K562 (cell line): ENCODE results near the gene NOL8. TPM values are rescaled to one million over a fixed set of nuclear protein-coding genes. Genes with fewer than 3 reads are reported as not detected.

ENCODE experiments used
- ATF3 ChIP-seq, 2 experiments: fragments of 450-650 bp in 1 of 2; sonication (generic) in 1 of 2; formaldehyde crosslinking in 1 of 2; IDR thresholded peaks in 1 of 2; conservative IDR thresholded peaks in 1 of 2; 2 replicates each; pipeline versions ENCODE4 v1.6.1 to v1.8.1; 2016 to 2023; ENCODE audit warnings: mild to moderate bottlenecking in 2 of 2, moderate library complexity in 2 of 2, inconsistent platforms in 1 of 2, missing genetic modification reagents in 1 of 2
- PATZ1 ChIP-seq: fragments of 250-450 bp; sonication (Bioruptor Pico); IDR thresholded peaks from 2 replicates; pipeline ENCODE4 v1.5.0; 2020; ENCODE audit warnings: mild to moderate bottlenecking, borderline replicate concordance
- PBX2 ChIP-seq, 2 experiments: IDR thresholded peaks in 1 of 2; conservative IDR thresholded peaks in 1 of 2; 2 replicates each; pipeline ENCODE4 v1.6.1; 2016; ENCODE audit warnings: low read depth in 2 of 2, mild to moderate bottlenecking in 1 of 2, missing compliant biosample characterization in 1 of 2, missing genetic modification characterization in 1 of 2, moderate library complexity in 1 of 2
- SMC3 ChIP-seq: conservative IDR thresholded peaks from 2 replicates; pipeline ENCODE4 v1.6.1; 2011; ENCODE audit warnings: low read depth, low read length, improper control_type of control experiment; ENCODE audit not compliant: insufficient read depth
- STAT5A ChIP-seq: IDR thresholded peaks from 2 replicates; pipeline ENCODE4 v1.6.1; 2012; ENCODE audit warnings: low read length, inconsistent platforms, borderline replicate concordance
- ZBTB12 ChIP-seq: fragments of 250-450 bp; sonication (Bioruptor Pico); IDR thresholded peaks from 2 replicates; pipeline ENCODE4 v1.4.0; 2020
- ZFP36 ChIP-seq: fragments of 150-350 bp; IDR thresholded peaks from 2 replicates; pipeline ENCODE4 v1.6.1; 2018; ENCODE audit warnings: low read length, low read depth; ENCODE audit not compliant: partially characterized antibody
- polyA plus RNA-seq, 8 experiments: library from polyadenylated mRNA; depleted of rRNA in 4 of 8; stranded (reverse) in 5 of 8; unstranded in 3 of 8; fragments of >200 nt; fragmentation: Nextera tagmentation in 2 of 8; fragmentation: Illumina TruSeq in 1 of 8; extraction: Ambion mirVana in 2 of 8; extraction: Trizol in 1 of 8; gene quantifications; 2 replicates each; pipeline versions ENCODE4 v1.2.1 to v1.2.3, GENCODE V29; 2011 to 2014; ENCODE audit warnings: inconsistent platforms in 1 of 8, missing spikeins in 1 of 8
- total RNA-seq, 7 experiments: library from RNA; depleted of rRNA in 6 of 7; stranded (reverse); fragments of >200 nt in 6 of 7; fragmentation: Illumina TruSeq in 2 of 7; extraction: Trizol in 2 of 7; gene quantifications; 2 replicates each; pipeline versions ENCODE4 v1.2.1 to v1.2.3, GENCODE V29; 2011 to 2021; ENCODE audit warnings: low replicate concordance in 1 of 7

NOL8 gene
- total and polyA plus RNA-seq, 9 of the 15 experiments (the other 6 are each of a cell fraction or from before 2014, with no cell fraction given): 51.3 to 91.5 (median 58.7) TPM

GRCh38 chr9:92292338-92293074, 32.6 kb downstream of the NOL8 start (continued):
- TF ChIP-seq SMC3: no peak
- no peak for TF ChIP-seq ATF3 (IDR thresholded peaks at IDR 0.05)
- no peak for TF ChIP-seq ATF3 (CRISPR knock-in tag; conservative IDR thresholded peaks at IDR 0.05)
- TF ChIP-seq ZFP36: no peak
- no peak for TF ChIP-seq PATZ1 (CRISPR knock-in tag)
- TF ChIP-seq ZBTB12 (CRISPR knock-in tag): no peak
- TF ChIP-seq PBX2 (CRISPR knock-in tag; IDR thresholded peaks at IDR 0.05; ENCODE audit: low read depth): no peak
- TF ChIP-seq PBX2 (tag; conservative IDR thresholded peaks at IDR 0.05; ENCODE audit: low read depth): peak; percentile 63
- TF ChIP-seq STAT5A: no peak
